SHP77 treated with DMSO at 0.1 percent for 48 hours (cell line): ENCODE data around the gene CEP85L.

ENCODE experiments used
- DNase-seq: peaks from one replicate; lab custom pipeline; 2025; lab: John Stamatoyannopoulos, UW

The CEP85L gene

GRCh38 chr6:118536478-118536877 is 114.9 kb downstream of the CEP85L start:
- DNase-seq = no peak

- DNase-seq = no peak
Measured at GRCh38 chr6:118535176-118535844, 116.1 kb downstream of the CEP85L start.

GRCh38 chr6:118530942-118531341 is 120.4 kb downstream of the CEP85L start:
- no peak for DNase-seq

- no peak for DNase-seq
Measured at GRCh38 chr6:118529756-118530155, 121.6 kb downstream of the CEP85L start.

- no peak for DNase-seq
Measured at GRCh38 chr6:118528129-118528528, 123.3 kb downstream of the CEP85L start.

GRCh38 chr6:118525913-118526780 is 125.2 kb downstream of the CEP85L start:
- DNase-seq = no peak

GRCh38 chr6:118524686-118525085 is 126.7 kb downstream of the CEP85L start:
- no peak for DNase-seq

DNA sequence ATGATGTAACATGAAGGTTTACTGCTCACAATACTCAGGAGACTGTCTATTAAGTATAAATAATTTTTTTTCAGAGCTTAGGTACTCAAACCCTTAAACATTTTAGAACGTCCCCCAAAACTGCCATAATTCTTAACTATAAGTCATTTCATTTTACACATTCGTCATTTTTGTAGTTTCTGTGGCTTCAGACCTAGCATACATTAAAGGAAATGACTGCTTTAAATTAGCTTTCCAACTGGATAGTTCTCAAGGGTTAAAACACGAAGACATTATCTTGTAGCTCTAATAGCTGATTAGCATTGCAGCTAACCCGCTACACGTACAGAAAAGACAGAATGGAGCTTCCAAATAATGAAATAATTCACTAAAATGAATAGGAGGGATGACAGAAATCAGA is 128.2 kb downstream of the CEP85L start:
- DNase-seq = no peak

- DNase-seq = no peak
Measured at GRCh38 chr6:118522422-118522821, 129.0 kb downstream of the CEP85L start.

- DNase-seq = no peak
Measured at GRCh38 chr6:118514689-118515088, 136.7 kb downstream of the CEP85L start.

DNA sequence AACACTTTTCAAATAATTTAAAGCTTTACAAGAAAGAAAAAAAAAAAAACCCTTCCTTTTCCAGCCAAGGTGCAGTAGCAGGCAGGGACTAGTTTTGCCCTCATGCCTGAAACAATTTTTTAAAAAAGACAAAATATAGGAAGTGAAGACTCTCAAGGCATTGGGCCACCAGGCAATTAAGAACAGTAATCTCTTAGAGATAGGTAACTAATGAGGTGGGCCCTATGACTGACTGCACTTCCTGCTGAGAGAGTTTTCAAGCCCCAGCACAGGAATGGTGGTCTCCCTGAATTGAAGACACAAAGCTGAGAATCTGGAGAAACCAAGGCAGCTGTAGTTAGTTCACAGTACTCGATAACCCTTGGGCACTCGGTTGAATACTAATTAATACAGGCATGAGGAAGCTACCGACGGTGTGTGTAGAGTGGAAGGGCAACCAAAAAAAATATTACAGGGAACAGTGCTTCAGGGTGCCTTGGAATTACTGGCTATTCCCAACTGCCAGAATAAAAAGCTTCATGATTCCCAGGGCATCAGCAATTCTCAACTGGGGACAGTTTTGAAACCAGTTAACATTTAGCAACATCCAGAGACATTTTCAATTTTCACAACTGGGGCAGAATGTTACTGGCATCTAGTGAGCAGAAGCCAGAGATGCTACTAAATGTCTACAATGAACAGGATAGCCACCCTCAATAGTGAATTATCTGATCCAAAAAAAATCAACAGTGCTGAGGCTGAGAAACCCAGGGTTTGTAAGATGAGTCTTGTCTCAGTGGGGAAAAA is 139.3 kb downstream of the CEP85L start:
- no peak for DNase-seq

DNA sequence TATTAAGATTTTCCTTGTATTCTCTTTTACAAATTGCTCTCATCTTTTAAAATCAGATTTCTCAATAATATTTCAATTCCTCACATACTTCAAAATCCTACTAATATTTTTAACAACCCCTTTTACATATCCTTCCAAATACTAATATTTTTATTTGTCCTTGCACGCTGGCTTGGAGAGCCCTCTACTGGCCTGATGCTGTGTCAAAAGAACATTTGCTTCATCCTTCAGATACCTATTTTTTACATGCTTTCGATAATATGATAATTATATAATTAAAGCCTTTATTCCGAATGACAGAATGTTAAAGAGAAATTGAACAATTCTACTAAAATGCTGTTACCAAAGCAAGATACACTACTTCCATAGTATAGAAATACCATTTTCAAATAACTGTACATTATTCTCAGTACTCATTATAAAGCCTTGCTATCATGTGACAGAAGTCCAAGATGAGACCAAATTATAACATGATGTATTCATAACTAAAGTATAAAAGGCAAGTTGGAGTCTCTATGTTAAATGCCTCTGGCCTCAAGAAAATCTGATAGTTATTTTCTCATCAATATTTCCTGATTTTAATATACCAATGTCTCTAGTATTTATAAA is 142.3 kb downstream of the CEP85L start:
- peak; percentile 6 for DNase-seq

GRCh38 chr6:118507636-118508035 is 143.8 kb downstream of the CEP85L start:
- no peak for DNase-seq

- no peak for DNase-seq
Measured at GRCh38 chr6:118506071-118506638, 145.2 kb downstream of the CEP85L start.

DNA sequence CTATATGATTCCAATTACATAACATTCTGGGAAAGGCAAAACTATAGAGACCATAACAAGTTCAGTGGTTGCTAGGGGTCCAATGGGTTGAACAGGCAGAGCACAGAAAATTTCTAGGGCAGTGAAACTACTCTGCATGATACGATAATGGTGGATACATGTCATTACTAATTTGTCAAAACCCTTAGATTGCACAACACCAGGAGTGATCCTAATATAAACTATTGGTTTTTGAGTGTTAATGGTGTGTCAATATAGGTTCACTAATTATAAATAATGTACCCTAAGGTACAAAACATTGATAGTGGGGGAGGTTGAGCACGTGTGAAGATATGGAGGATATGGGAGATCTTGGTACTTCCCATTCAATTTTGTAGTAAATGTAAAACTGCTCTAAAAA is 145.7 kb downstream of the CEP85L start:
- DNase-seq = no peak

- no peak for DNase-seq
Measured at GRCh38 chr6:118504611-118505010, 146.8 kb downstream of the CEP85L start.

GRCh38 chr6:118502169-118502568 is 149.2 kb downstream of the CEP85L start:
- DNase-seq = no peak

GRCh38 chr6:118501765-118502164 is 149.6 kb downstream of the CEP85L start:
- DNase-seq = no peak

- DNase-seq = no peak
Measured at GRCh38 chr6:118501099-118501498, 150.3 kb downstream of the CEP85L start.

DNA sequence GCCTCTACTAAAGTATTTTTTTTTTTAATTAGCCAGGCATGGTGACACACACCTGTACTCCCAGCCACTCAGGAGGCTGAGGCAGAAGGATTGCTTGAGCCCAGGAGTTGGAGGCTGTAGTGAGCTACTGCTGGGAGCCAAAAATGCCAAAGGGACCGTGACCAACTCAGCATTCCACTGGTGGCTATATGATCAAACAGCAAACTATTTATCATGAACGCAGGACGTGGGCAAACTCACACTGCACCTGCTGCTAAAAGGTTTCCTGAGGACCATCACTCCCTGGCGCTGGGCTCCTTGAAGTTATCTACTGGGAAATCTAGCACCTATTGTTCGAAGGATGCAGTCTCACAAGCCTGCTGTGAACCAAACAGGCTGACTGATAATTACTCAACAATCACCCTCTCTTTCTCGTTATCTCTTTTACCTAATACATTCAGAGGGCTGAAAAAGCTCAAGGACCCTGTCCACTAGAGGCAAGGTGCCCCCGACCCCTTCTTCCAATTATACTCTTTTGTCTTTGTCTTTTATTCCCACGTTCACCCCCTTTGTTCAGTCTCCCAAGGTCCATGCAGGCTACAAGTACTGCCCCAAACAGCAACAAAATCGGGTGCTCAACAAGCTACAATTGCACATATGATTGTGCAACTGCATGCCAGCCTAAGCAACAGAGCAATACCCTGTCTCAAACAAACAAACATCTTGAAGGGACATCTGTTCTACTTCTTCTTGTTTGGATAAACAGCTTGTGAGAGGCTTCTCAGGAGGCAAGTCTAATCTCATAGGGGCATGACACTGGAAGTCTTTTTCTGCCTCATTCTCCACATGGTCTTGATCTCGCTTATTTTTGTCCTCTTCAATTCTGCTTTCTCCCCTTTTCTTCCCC is 151.0 kb downstream of the CEP85L start:
- no peak for DNase-seq
